ENCODE data around the gene SOS1.

SOS1 gene

GRCh38 chr2:39120771-39121522, at the start of gene SOS1:
Gene SOS1, minus strand, starts transcription at chr2:39121051. Its CDS starts 629 bp downstream, at chr2:39120422.
- TF ChIP-seq CTCF (IDR thresholded peaks at IDR 0.05; ENCODE audit: control insufficient read depth, insufficient read depth, low read depth, low read length, missing control alignments) = no peak
- peak; percentile 73 for DNase-seq (ENCODE audit: low read depth)
- peak within 1 kb of the TSS; percentile 86 for H3K4me3 ChIP-seq (ENCODE audit: control insufficient read depth, low read depth, low read length)

GRCh38 chr2:39164089-39164488, 43.2 kb upstream of the SOS1 start:
- no peak for TF ChIP-seq CTCF (IDR thresholded peaks at IDR 0.05; ENCODE audit: control insufficient read depth, insufficient read depth, low read depth, low read length, missing control alignments)
- H3K4me3 ChIP-seq (ENCODE audit: control insufficient read depth, low read depth, low read length) = no peak overlapping the region
- no peak for DNase-seq (ENCODE audit: low read depth)

GRCh38 chr2:39160982-39161381, 40.1 kb upstream of the SOS1 start:
- H3K4me3 ChIP-seq (ENCODE audit: control insufficient read depth, low read depth, low read length) = no peak overlapping the region
- TF ChIP-seq CTCF (IDR thresholded peaks at IDR 0.05; ENCODE audit: control insufficient read depth, insufficient read depth, low read depth, low read length, missing control alignments) = no peak
- DNase-seq (ENCODE audit: low read depth) = no peak

GRCh38 chr2:39159283-39159682, 38.4 kb upstream of the SOS1 start:
- no peak for DNase-seq (ENCODE audit: low read depth)
- TF ChIP-seq CTCF (IDR thresholded peaks at IDR 0.05; ENCODE audit: control insufficient read depth, insufficient read depth, low read depth, low read length, missing control alignments) = no peak
- H3K4me3 ChIP-seq (ENCODE audit: control insufficient read depth, low read depth, low read length) = no peak overlapping the region

GRCh38 chr2:39158351-39158750, 37.5 kb upstream of the SOS1 start:
- no peak for DNase-seq (ENCODE audit: low read depth)
- no peak overlapping the region for H3K4me3 ChIP-seq (ENCODE audit: control insufficient read depth, low read depth, low read length)
- no peak for TF ChIP-seq CTCF (IDR thresholded peaks at IDR 0.05; ENCODE audit: control insufficient read depth, insufficient read depth, low read depth, low read length, missing control alignments)

GRCh38 chr2:39156846-39157245, 36.0 kb upstream of the SOS1 start:
- no peak for DNase-seq (ENCODE audit: low read depth)
- no peak overlapping the region for H3K4me3 ChIP-seq (ENCODE audit: control insufficient read depth, low read depth, low read length)
- TF ChIP-seq CTCF (IDR thresholded peaks at IDR 0.05; ENCODE audit: control insufficient read depth, insufficient read depth, low read depth, low read length, missing control alignments) = no peak

Measured in AG09309 (cell line).